Measurements from ENCODE around the gene LAMTOR4.

GRCh38 chr7:100137851-100138760, 10.6 kb upstream of the LAMTOR4 start:
- TF ChIP-seq CTCF (IDR thresholded peaks at IDR 0.05) (no peak), EZH2 (IDR thresholded peaks at IDR 0.05; ENCODE audit: borderline replicate concordance, insufficient read depth, low read depth, low read length, poor library complexity, severe bottlenecking) (no peak)
